ENCODE measurements around the gene VCL.

The VCL gene

DNA sequence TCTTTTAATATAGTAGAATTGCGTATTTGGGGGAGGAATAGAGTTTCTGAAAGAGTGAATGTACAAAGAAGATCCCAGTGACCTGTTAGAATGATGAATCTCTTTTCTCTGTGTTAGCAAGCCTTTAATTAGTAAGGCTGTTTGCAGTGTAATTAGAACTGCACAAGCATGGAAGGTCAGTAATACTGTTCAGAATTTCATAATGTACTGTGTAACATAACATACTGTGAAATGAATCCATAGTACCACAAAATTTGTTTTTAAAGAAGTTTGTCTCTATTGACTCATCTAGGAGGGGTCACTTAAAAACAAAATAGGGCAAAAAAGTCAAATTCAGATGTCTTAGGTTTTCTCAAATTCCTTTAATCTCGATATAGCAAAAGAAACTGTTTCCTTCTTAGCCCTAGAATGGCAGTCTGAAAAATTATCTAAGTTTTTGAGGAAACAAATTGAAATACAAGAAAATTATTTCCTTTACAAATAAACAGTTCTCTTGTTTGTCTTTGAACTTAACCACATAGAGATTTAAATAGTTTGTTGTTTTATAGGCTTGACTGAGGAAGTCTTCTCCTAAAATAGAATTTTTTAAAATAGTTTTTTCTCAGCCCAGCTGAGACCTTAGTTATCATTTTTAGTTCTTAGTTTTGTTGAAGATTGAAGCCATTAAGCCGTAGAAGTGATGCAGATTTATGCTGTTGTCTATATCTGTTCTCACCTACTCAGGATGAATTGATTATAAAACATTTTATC, 165.6 kb downstream of the VCL start:
- Histone ChIP-seq H3K27ac (ENCODE audit: low read depth, low read length) (no peak overlapping the region), H3K4me3 (ENCODE audit: insufficient read depth, low read length, poor library complexity, severe bottlenecking) (no peak overlapping the region), H4K20me1 (ENCODE audit: low read depth, low read length) (0 out of 2 replicates have a peak, but pooled peaks cover 5% of the 10 kb centered on the region), H3K9me3 (ENCODE audit: insufficient read depth, low read length) (no peaks in the 10 kb centered on the region), H3K4me2 (ENCODE audit: low read depth, low read length, poor library complexity, severe bottlenecking) (peak overlapping the region; percentile 36), H3K9ac (ENCODE audit: low read length) (no peak overlapping the region), H3K27me3 (ENCODE audit: low read length) (no peaks in the 10 kb centered on the region), H3K36me3 (ENCODE audit: low read length) (no peaks in the 10 kb centered on the region), H3K9me2 (replicated peaks; ENCODE audit: insufficient read depth, low read length) (no peaks in the 10 kb centered on the region), H3K79me2 (ENCODE audit: insufficient read depth, low read length) (no peaks in the 10 kb centered on the region; the same call in 1 of the 2 replicates), H2AFZ (ENCODE audit: low read depth, low read length, severe bottlenecking) (no peak overlapping the region), H3F3A (ENCODE audit: insufficient read depth) (no peaks in the 10 kb centered on the region)
- TF ChIP-seq, protein P1, sequence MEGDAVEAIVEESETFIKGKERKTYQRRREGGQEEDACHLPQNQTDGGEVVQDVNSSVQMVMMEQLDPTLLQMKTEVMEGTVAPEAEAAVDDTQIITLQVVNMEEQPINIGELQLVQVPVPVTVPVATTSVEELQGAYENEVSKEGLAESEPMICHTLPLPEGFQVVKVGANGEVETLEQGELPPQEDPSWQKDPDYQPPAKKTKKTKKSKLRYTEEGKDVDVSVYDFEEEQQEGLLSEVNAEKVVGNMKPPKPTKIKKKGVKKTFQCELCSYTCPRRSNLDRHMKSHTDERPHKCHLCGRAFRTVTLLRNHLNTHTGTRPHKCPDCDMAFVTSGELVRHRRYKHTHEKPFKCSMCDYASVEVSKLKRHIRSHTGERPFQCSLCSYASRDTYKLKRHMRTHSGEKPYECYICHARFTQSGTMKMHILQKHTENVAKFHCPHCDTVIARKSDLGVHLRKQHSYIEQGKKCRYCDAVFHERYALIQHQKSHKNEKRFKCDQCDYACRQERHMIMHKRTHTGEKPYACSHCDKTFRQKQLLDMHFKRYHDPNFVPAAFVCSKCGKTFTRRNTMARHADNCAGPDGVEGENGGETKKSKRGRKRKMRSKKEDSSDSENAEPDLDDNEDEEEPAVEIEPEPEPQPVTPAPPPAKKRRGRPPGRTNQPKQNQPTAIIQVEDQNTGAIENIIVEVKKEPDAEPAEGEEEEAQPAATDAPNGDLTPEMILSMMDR (IDR thresholded peaks at IDR 0.05; ENCODE audit: insufficient read depth, low read length, poor library complexity, severe bottlenecking): no peak
- no peak for TF ChIP-seq EZH2phosphoT487 (conservative IDR thresholded peaks at IDR 0.05; ENCODE audit: low read length)

DNA sequence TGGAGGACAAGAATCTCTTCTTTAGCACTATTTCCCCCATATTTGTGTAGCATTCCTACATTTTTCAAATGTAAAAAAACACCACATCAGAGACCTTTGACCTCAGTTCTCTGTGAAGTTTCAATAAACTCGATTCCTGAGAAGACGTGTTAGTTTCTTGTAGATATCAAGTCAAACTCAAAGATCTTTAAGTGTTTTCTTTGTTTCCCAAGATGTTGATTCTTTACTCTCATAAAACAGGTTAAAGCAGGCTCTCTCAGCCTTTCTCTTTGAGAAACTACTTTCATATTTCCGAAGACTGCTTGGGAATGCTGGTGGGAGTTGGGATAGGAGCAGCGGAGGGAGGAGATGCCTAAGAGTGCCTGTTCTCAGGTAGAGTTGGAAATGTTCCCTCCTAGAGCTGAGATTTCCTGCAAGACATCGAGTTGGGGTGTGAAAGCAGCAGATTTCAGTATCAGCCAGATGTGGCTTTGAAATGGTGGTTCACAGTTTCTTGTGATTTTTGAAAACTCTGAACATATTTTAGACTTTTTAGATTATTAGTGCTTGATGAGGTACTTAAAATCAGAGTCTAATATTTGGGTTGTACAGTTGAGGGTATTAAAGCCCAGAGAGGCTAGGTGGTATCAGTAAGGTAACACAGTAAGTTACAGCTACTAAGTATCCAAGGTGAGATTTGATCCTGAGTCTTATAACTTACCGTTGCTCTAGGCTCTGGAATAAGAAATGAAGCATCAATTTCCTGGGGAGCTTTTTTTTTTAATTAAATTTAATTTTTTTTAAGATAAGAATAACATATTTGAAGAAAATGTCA, 167.0 kb downstream of the VCL start:
- no peak overlapping the region for H3K4me3 ChIP-seq (ENCODE audit: insufficient read depth, low read length, poor library complexity, severe bottlenecking)
- no peak overlapping the region for H3K9ac ChIP-seq (ENCODE audit: low read length)

DNA sequence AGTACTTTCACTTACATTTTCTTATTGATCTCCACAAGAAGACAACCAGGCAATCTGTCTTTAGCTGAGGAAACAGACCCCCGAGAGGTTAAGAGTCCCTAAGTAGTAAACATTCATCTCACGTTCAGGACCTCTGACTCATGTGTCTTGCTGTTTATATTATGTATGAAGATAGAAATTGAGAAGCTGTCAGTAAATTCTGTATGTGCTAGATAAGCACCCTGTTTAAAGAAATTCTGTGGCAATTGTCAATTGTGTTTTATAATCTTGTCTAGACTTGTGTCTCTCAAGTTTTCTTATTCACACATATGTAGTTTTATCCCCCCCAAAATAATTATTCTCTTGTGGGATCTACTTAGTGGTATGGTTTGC, 167.6 kb downstream of the VCL start:
- H3K9ac ChIP-seq (ENCODE audit: low read length): no peak overlapping the region
- no peaks in the 10 kb centered on the region for H3F3A ChIP-seq (ENCODE audit: insufficient read depth)
- 0 out of 2 replicates have a peak, but pooled peaks cover 5% of the 10 kb centered on the region for H4K20me1 ChIP-seq (ENCODE audit: low read depth, low read length)
- H3K4me3 ChIP-seq (ENCODE audit: insufficient read depth, low read length, poor library complexity, severe bottlenecking): no peak overlapping the region
- no peak overlapping the region for H3K27ac ChIP-seq (ENCODE audit: low read depth, low read length)
- H3K36me3 ChIP-seq (ENCODE audit: low read length): no peaks in the 10 kb centered on the region
- no peaks in the 10 kb centered on the region; the same call in 1 of the 2 replicates for H3K79me2 ChIP-seq (ENCODE audit: insufficient read depth, low read length)
- no peaks in the 10 kb centered on the region for H3K9me2 ChIP-seq (replicated peaks; ENCODE audit: insufficient read depth, low read length)
- H3K9me3 ChIP-seq (ENCODE audit: insufficient read depth, low read length): no peaks in the 10 kb centered on the region
- no peak overlapping the region for H2AFZ ChIP-seq (ENCODE audit: low read depth, low read length, severe bottlenecking)
- H3K4me2 ChIP-seq (ENCODE audit: low read depth, low read length, poor library complexity, severe bottlenecking): no peak overlapping the region
- H3K27me3 ChIP-seq (ENCODE audit: low read length): no peaks in the 10 kb centered on the region
- TF ChIP-seq EZH2phosphoT487 (conservative IDR thresholded peaks at IDR 0.05; ENCODE audit: low read length): no peak
- TF ChIP-seq, protein P1 (IDR thresholded peaks at IDR 0.05; ENCODE audit: insufficient read depth, low read length, poor library complexity, severe bottlenecking): no peak

More for the DNA sequence above, 167.0 kb downstream of the VCL start:
- H3K4me2 ChIP-seq (ENCODE audit: low read depth, low read length, poor library complexity, severe bottlenecking): no peak overlapping the region
- H4K20me1 ChIP-seq (ENCODE audit: low read depth, low read length): 0 out of 2 replicates have a peak, but pooled peaks cover 5% of the 10 kb centered on the region
- H3F3A ChIP-seq (ENCODE audit: insufficient read depth): no peaks in the 10 kb centered on the region
- H3K79me2 ChIP-seq (ENCODE audit: insufficient read depth, low read length): no peaks in the 10 kb centered on the region; the same call in 1 of the 2 replicates
- H3K9me2 ChIP-seq (replicated peaks; ENCODE audit: insufficient read depth, low read length): no peaks in the 10 kb centered on the region
- no peak overlapping the region for H2AFZ ChIP-seq (ENCODE audit: low read depth, low read length, severe bottlenecking)
- no peaks in the 10 kb centered on the region for H3K27me3 ChIP-seq (ENCODE audit: low read length)
- no peak overlapping the region for H3K27ac ChIP-seq (ENCODE audit: low read depth, low read length)
- TF ChIP-seq EZH2phosphoT487 (conservative IDR thresholded peaks at IDR 0.05; ENCODE audit: low read length): no peak
- TF ChIP-seq, protein P1 (IDR thresholded peaks at IDR 0.05; ENCODE audit: insufficient read depth, low read length, poor library complexity, severe bottlenecking): no peak
- no peaks in the 10 kb centered on the region for H3K36me3 ChIP-seq (ENCODE audit: low read length)
- H3K9me3 ChIP-seq (ENCODE audit: insufficient read depth, low read length): no peaks in the 10 kb centered on the region
